ENCODE data around the gene ZNF302.

GRCh38 chr19:34731019-34731829 lies 53.7 kb downstream of the ZNF302 start:
- no peak for TF ChIP-seq CTCF (IDR thresholded peaks at IDR 0.05)
- no peak for TF ChIP-seq POLR2AphosphoS5 (IDR thresholded peaks at IDR 0.05; ENCODE audit: insufficient read depth in 1 of 2, low read depth in 1 of 2)
